ENCODE data around the gene PRSS12. TPM values are rescaled to one million over a fixed set of nuclear protein-coding genes. Genes with fewer than 3 reads are reported as not detected.

The PRSS12 gene
- total RNA-seq, 1 experiment from 2014 or later = 0.23 TPM

- in situ Hi-C loops (cut with HindIII; ENCODE audit: low pct_unique_long_range_greater_than_20kb, low sequenced_read_pairs) (no loop called here), intact Hi-C loops (cut with micrococcal nuclease; ENCODE audit: unreplicated experiment) (loop anchor here (2.0 kb wide), 1 partner anchor 71 kb away; no protein-coding TSS in a partner anchor)
- TF ChIP-seq REST (IDR thresholded peaks at IDR 0.05; ENCODE audit: insufficient read depth in 1 of 2, low read depth in 2 of 2, low read length in 1 of 2) (no peak), CTCF (IDR thresholded peaks at IDR 0.05) (no peak), TCF7L2 (IDR thresholded peaks at IDR 0.05; ENCODE audit: low read depth, low read length) (no peak), SIN3A (IDR thresholded peaks at IDR 0.05; ENCODE audit: borderline replicate concordance, insufficient read depth, low read depth, low read length) (no peak), POLR2AphosphoS5 (IDR thresholded peaks at IDR 0.05; ENCODE audit: low read depth, low read length) (no peak)
- H3K4me3 ChIP-seq (ENCODE audit: low read depth in 2 of 2, low read length in 2 of 2) = peak overlapping the region; percentile 30 to 40; a peak in 2 of 4 replicates
- no peak overlapping the region for H3K27ac ChIP-seq (ENCODE audit: low read length)
- H3K4me1 ChIP-seq (ENCODE audit: control insufficient read depth, insufficient read depth, low read length) = no peaks in the 10 kb centered on the region
- H3K9me3 ChIP-seq (ENCODE audit: control insufficient read depth, insufficient read depth, low read depth, low read length) = no peaks in the 10 kb centered on the region
- no TSS peak for BruUV-seq (replicated peaks)
- ATAC-seq = peak; percentile 61
- DNase-seq (ENCODE audit: low read depth, low spot score) = no peak
- ChIA-PET POLR2A (no interaction called here), CTCF (no interaction called here)
- H3K36me3 ChIP-seq (ENCODE audit: control insufficient read depth, insufficient read depth, low read length) = no peaks in the 10 kb centered on the region
- peaks cover 14% of the 10 kb centered on the region for H3K27me3 ChIP-seq (ENCODE audit: control insufficient read depth, insufficient read depth, low read length)
These were observed 664 bp downstream of the PRSS12 start for GRCh38 chr4:118351851-118352827.

GRCh38 chr4:118350961-118351360 lies 1.8 kb downstream of the PRSS12 start:
- intact Hi-C loops (cut with micrococcal nuclease; ENCODE audit: unreplicated experiment) = no loop called here

GRCh38 chr4:118348886-118349285 lies 3.9 kb downstream of the PRSS12 start:
- DNase-seq (ENCODE audit: low read depth, low spot score) (no peak), ATAC-seq (no peak)
- no TSS peak for BruUV-seq (replicated peaks)
- H3K27me3 ChIP-seq (ENCODE audit: control insufficient read depth, insufficient read depth, low read length) = peaks cover 11% of the 10 kb centered on the region
- no peaks in the 10 kb centered on the region for H3K9me3 ChIP-seq (ENCODE audit: control insufficient read depth, insufficient read depth, low read depth, low read length)
- no peak overlapping the region for H3K27ac ChIP-seq (ENCODE audit: low read length)
- intact Hi-C loops (cut with micrococcal nuclease; ENCODE audit: unreplicated experiment) (no loop called here), in situ Hi-C loops (cut with HindIII; ENCODE audit: low pct_unique_long_range_greater_than_20kb, low sequenced_read_pairs) (no loop called here)
- ChIA-PET POLR2A (no interaction called here), CTCF (no interaction called here)
- H3K4me1 ChIP-seq (ENCODE audit: control insufficient read depth, insufficient read depth, low read length) = no peaks in the 10 kb centered on the region
- H3K4me3 ChIP-seq (ENCODE audit: low read depth in 2 of 2, low read length in 2 of 2) = no peak overlapping the region
- TF ChIP-seq TCF7L2 (IDR thresholded peaks at IDR 0.05; ENCODE audit: low read depth, low read length) = no peak
- no peak for TF ChIP-seq SIN3A (IDR thresholded peaks at IDR 0.05; ENCODE audit: borderline replicate concordance, insufficient read depth, low read depth, low read length)
- no peak for TF ChIP-seq REST (IDR thresholded peaks at IDR 0.05; ENCODE audit: insufficient read depth in 1 of 2, low read depth in 2 of 2, low read length in 1 of 2)
- no peak for TF ChIP-seq POLR2AphosphoS5 (IDR thresholded peaks at IDR 0.05; ENCODE audit: low read depth, low read length)
- TF ChIP-seq CTCF (IDR thresholded peaks at IDR 0.05) = no peak
- H3K36me3 ChIP-seq (ENCODE audit: control insufficient read depth, insufficient read depth, low read length) = no peaks in the 10 kb centered on the region

More at GRCh38 chr4:118350961-118351360, 1.8 kb downstream of the PRSS12 start:
- CTCF ChIA-PET = no interaction called here
- no peak for TF ChIP-seq POLR2AphosphoS5 (IDR thresholded peaks at IDR 0.05; ENCODE audit: low read depth, low read length)
- ATAC-seq (no peak), DNase-seq (ENCODE audit: low read depth, low spot score) (no peak)
- in situ Hi-C loops (cut with HindIII; ENCODE audit: low pct_unique_long_range_greater_than_20kb, low sequenced_read_pairs) = no loop called here
- no TSS peak for BruUV-seq (replicated peaks)
- Histone ChIP-seq H3K27me3 (ENCODE audit: control insufficient read depth, insufficient read depth, low read length) (peaks cover 14% of the 10 kb centered on the region), H3K4me1 (ENCODE audit: control insufficient read depth, insufficient read depth, low read length) (no peaks in the 10 kb centered on the region), H3K4me3 (ENCODE audit: low read depth in 2 of 2, low read length in 2 of 2) (peak overlapping the region in 1 of 2 experiments; percentile 40; a peak in 1 of 4 replicates), H3K9me3 (ENCODE audit: control insufficient read depth, insufficient read depth, low read depth, low read length) (no peaks in the 10 kb centered on the region), H3K36me3 (ENCODE audit: control insufficient read depth, insufficient read depth, low read length) (no peaks in the 10 kb centered on the region), H3K27ac (ENCODE audit: low read length) (no peak overlapping the region)
- POLR2A ChIA-PET = no interaction called here
